Adrenal gland (tissue), 5 donors: ENCODE data around the gene C12orf56.

Experiments used
- CTCF ChIP-seq, 6 experiments: fragments of 450-650 bp in 4 of 6; fragments of 200-600 bp in 2 of 6; sonication (generic) in 1 of 6; IDR thresholded peaks; 1 replicate in 5 of 6; 2 replicates in 1 of 6; pipeline versions ENCODE4 v1.5.1 to v1.8.0; 2016 to 2021; ENCODE audit warnings: antibody characterized with exemption in 6 of 6, mild to moderate bottlenecking in 2 of 6, moderate library complexity in 1 of 6
- POLR2A ChIP-seq, 2 donors: fragments of 450-650 bp; IDR thresholded peaks; one replicate each; pipeline ENCODE4 v1.6.1; 2017; ENCODE audit warnings: antibody characterized with exemption in 2 of 2, mild to moderate bottlenecking in 2 of 2, moderate library complexity in 1 of 2
- donor health status: DM: no; HTN: no; CAD: no.

- TF ChIP-seq CTCF (IDR thresholded peaks at IDR 0.05) (no peak), POLR2A (IDR thresholded peaks at IDR 0.05) (no peak)
Measured at GRCh38 chr12:64284256-64284655, 106.3 kb downstream of the C12orf56 start.
